ENCODE results near the gene ZNF423.

Gene ZNF423

GRCh38 chr16:49600536-49600935 is 255.4 kb downstream of the ZNF423 start:
- H2AFZ ChIP-seq = no peak overlapping the region
- TF ChIP-seq CTCF (IDR thresholded peaks at IDR 0.05) = no peak
- H3K9me3 ChIP-seq (ENCODE audit: control insufficient read depth, low read length) = no peaks in the 10 kb centered on the region
- no peak overlapping the region for H3K4me2 ChIP-seq (ENCODE audit: low read length)
- H3K79me2 ChIP-seq = no peaks in the 10 kb centered on the region
- H3K4me3 ChIP-seq (ENCODE audit: low read depth, low read length) = no peak overlapping the region
- H3K4me1 ChIP-seq = no peaks in the 10 kb centered on the region
- no peaks in the 10 kb centered on the region for H3K27me3 ChIP-seq (ENCODE audit: control insufficient read depth, insufficient read depth, low read length)
- H3K9ac ChIP-seq = no peak overlapping the region
- H3K27ac ChIP-seq = no peak overlapping the region
- H3K36me3 ChIP-seq (ENCODE audit: control insufficient read depth, insufficient read depth, low read length) = no peaks in the 10 kb centered on the region

- no peaks in the 10 kb centered on the region for H3K9me3 ChIP-seq (ENCODE audit: control insufficient read depth, low read length)
- H3K9ac ChIP-seq = no peak overlapping the region
- H3K36me3 ChIP-seq (ENCODE audit: control insufficient read depth, insufficient read depth, low read length) = no peaks in the 10 kb centered on the region
- no peaks in the 10 kb centered on the region for H3K27me3 ChIP-seq (ENCODE audit: control insufficient read depth, insufficient read depth, low read length)
- no peak for TF ChIP-seq CTCF (IDR thresholded peaks at IDR 0.05)
- no peaks in the 10 kb centered on the region for H3K4me1 ChIP-seq
- H3K4me2 ChIP-seq (ENCODE audit: low read length) = no peak overlapping the region
- no peak overlapping the region for H3K27ac ChIP-seq
- H2AFZ ChIP-seq = no peak overlapping the region
- no peak overlapping the region for H3K4me3 ChIP-seq (ENCODE audit: low read depth, low read length)
- no peaks in the 10 kb centered on the region for H3K79me2 ChIP-seq
Observed at GRCh38 chr16:49599704-49600103, 256.2 kb downstream of the ZNF423 start.

- no peak overlapping the region for H2AFZ ChIP-seq
- H3K79me2 ChIP-seq = peaks cover 2% of the 10 kb centered on the region
- no peak for TF ChIP-seq CTCF (IDR thresholded peaks at IDR 0.05)
- no peak overlapping the region for H3K4me3 ChIP-seq (ENCODE audit: low read depth, low read length)
- H3K27ac ChIP-seq = no peak overlapping the region
- no peaks in the 10 kb centered on the region for H3K36me3 ChIP-seq (ENCODE audit: control insufficient read depth, insufficient read depth, low read length)
- no peak overlapping the region for H3K4me2 ChIP-seq (ENCODE audit: low read length)
- no peaks in the 10 kb centered on the region for H3K4me1 ChIP-seq
- H3K9ac ChIP-seq = no peak overlapping the region
- no peaks in the 10 kb centered on the region for H3K9me3 ChIP-seq (ENCODE audit: control insufficient read depth, low read length)
- H3K27me3 ChIP-seq (ENCODE audit: control insufficient read depth, insufficient read depth, low read length) = no peaks in the 10 kb centered on the region
Observed at GRCh38 chr16:49599281-49599680, 256.6 kb downstream of the ZNF423 start.

- H3K9ac ChIP-seq = no peak overlapping the region
- H3K79me2 ChIP-seq = peaks cover 2% of the 10 kb centered on the region
- H3K27me3 ChIP-seq (ENCODE audit: control insufficient read depth, insufficient read depth, low read length) = no peaks in the 10 kb centered on the region
Observed at GRCh38 chr16:49598383-49599170, 257.3 kb downstream of the ZNF423 start.

More at GRCh38 chr16:49598383-49599170, 257.3 kb downstream of the ZNF423 start:
- H3K4me2 ChIP-seq (ENCODE audit: low read length) = no peak overlapping the region
- H3K4me1 ChIP-seq = no peaks in the 10 kb centered on the region
- H2AFZ ChIP-seq = no peak overlapping the region
- no peaks in the 10 kb centered on the region for H3K36me3 ChIP-seq (ENCODE audit: control insufficient read depth, insufficient read depth, low read length)
- no peak overlapping the region for H3K4me3 ChIP-seq (ENCODE audit: low read depth, low read length)
- no peak for TF ChIP-seq CTCF (IDR thresholded peaks at IDR 0.05)
- H3K9me3 ChIP-seq (ENCODE audit: control insufficient read depth, low read length) = no peaks in the 10 kb centered on the region
- H3K27ac ChIP-seq = no peak overlapping the region
